GM18498 (cell line): ENCODE data around the gene ZMYM4.

Experiments used
- ATAC-seq: cut with Tn5 transposase; IDR thresholded peaks from one replicate; pipeline ENCODE4 v1.9.1; 2021; ENCODE audit warnings: mild to moderate bottlenecking, moderate library complexity; ENCODE audit not compliant: unreplicated experiment

ZMYM4 gene

DNA sequence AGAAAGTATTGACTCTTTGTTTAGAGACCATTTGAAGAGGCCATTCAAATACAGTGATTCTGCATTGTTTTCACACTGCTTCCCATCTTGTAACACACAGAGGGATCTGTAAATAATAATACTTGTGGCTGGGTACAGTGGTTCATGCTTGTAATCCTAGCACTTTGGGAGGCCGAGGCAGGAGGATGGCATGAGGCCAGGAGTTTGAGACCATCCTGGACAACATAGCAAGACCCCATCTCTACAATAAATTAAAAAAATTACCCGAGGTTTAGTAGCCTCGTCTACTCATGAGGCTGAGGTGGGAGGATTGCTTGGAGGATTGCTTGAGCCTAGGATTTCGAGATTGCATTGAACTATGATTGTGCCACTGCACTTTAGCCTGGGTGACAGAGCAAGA, 5.7 kb downstream of the ZMYM4 start:
- no peak for ATAC-seq

GRCh38 chr1:35278886-35279554, 10.5 kb downstream of the ZMYM4 start:
- no peak for ATAC-seq

DNA sequence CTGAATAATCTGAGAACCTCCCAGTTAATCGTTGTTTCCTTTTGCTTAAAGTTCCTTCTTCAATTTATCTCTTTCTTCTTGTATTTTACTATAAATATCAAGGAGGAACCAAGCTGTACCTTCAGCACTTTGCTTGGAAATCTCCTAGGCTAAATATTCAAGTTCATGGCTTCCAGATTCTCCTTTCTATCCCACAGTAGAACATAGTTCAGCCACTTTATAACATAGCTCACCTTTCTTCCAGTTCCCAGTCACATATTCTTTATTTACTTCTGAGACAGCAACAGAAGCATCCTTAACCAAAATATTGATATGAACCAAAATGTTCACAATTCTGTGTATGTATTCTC, 11.0 kb downstream of the ZMYM4 start:
- no peak for ATAC-seq

GRCh38 chr1:35280006-35280405, 11.5 kb downstream of the ZMYM4 start:
- no peak for ATAC-seq

DNA sequence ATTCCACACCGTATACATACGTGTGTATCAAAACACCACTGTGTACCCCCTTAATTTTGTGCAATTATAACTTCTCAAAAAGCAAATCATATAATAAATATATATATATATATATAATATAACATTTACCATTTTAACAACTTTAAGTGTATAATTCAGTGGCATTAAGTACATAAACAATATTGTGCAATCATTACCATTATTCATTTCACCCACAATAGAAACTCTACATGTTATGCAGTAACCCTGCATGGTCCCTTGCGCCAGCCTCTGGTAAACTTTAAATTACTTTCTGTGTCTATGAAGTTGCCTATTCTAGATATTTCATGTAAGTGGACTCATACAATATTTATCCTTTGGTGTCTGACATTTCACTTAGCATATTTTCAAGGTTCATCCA, 13.1 kb downstream of the ZMYM4 start:
- ATAC-seq: no peak

DNA sequence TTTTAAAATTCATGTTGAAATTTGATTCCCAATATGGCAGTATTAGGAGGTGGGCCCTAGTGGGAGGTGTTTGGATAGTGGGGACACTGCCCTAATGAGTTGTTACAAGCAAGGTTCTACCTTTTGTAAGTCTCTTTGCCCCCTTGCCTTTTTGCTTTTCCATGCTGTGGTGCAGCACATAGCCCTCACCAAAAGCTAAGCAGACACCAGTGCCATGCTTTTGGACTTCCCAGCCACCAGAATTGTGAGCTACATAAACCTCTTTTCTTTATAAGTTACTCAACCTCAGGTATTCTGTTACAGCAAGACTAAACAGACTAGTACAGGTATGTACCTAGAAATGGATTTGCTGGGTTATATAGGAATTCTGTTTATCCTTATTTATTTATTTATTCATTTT, 13.7 kb downstream of the ZMYM4 start:
- ATAC-seq: no peak

- no peak for ATAC-seq
Observed at GRCh38 chr1:35284852-35285251, 16.3 kb downstream of the ZMYM4 start.

- no peak for ATAC-seq
Observed at GRCh38 chr1:35285771-35286606, 17.5 kb downstream of the ZMYM4 start.

DNA sequence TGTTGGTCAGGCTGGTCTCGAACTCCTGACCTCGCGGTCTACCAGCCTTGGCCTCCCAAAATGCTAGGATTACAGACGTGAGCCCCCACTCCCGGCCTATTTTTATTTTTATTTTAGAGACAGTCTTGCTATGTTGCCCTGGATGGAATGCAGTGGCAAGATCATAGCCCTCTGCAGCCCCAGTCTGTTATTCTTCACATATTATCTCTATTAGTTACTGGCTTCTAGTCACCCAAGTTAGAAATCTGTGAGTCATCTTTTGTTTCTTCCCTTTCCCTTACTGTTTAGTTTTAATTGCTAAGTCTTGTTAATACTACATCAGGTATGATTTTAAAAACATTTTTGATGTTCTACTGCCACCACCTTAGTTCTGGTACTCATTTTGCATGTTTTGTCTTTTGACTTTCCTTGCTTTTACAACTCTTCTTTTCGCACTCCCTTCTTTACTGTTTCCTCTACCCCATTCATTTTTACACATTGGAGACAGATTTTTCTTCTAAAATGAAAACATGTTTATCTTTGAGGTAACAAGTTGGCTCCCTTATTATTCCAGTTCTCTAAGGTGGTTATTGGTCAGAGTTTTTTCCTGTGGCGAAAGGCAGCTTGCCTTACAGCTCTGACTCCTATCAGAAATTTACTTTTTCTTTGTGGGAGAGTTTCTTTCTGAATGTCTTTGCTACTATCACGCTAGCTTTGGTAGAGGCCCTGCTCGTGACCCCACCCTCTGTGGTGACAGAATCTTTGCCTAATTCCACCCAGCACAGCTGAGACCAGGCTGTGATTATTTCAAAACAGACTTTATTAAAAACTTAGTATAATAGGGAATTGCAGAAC, 19.5 kb downstream of the ZMYM4 start:
- ATAC-seq: no peak

GRCh38 chr1:35288761-35289160, 20.3 kb downstream of the ZMYM4 start:
- no peak for ATAC-seq

DNA sequence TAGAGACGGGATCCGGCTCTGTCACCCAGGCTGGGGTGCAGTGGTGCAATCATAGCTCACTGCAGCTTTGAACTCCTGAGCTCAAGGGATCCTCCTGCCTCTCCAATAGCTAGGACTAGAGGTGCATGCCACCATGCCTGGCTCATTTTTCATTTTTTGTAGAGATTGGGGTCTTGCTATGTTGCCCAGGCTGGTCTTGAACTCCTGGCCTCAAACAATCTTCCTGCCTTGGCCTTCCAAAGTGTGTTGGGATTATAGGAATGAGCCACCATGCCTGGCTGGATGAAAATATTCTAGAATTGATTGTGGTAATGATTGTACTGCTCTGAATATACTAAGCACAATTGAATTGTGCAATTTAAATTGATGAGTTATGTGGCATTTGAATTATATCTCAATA, 21.9 kb downstream of the ZMYM4 start:
- ATAC-seq: no peak

DNA sequence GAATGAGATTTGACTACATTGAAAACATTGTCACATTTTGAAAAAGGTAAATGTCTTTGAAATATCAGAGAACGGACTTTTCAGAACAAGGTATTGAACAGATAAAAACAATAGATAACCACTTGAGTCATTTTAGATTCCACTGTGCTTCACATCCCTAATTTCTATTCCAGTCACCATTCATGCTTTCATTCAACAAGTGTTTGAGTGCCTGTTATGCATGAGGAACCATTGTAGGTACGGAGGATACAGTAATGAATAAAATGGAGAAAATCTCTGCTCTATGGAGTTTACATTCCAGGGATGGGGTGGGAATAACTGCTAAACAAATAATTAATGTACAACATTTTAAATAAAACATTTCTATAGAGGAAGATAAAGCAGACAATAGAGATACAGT, 26.3 kb downstream of the ZMYM4 start:
- ATAC-seq: no peak

DNA sequence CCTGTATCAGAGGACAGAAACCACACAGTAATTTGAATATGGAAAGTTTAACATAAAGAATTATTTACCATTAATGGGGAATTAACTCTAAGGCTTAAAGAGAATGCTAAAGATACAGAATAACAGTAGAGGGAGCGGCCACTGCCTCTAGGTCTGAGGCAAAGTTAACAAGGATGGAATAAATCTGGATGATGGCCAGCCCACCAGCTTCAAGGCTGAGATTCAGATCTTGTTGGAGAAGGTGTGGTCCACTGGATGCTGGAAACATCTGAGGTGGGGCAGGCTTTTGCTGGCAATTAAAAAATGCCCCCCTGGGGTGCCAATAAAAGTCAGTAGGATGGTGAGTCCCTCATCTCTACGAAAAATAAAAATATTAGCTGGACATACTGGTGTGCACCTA, 29.4 kb downstream of the ZMYM4 start:
- ATAC-seq: no peak

DNA sequence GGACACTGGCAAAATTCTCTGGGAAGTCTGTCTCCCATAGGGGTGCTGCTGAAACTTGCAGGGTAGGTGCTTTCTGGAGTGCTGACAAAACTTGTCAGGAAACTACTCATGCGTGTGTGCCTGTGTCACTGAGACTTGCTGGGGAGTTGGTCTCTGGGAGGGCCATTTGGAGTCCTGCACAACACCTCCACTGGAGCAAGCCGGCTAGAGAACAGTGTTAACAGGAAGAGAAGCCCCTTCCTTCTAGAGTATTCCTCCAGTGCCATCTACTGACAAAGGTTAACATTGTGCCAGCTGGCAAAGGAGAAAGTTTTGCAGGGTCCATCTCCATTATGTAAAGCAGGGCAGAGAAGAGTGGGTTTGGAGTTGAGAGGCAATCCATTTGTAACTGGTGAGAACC, 30.0 kb downstream of the ZMYM4 start:
- peak; percentile 70 for ATAC-seq

- no peak for ATAC-seq
Observed at GRCh38 chr1:35300376-35300775, 31.9 kb downstream of the ZMYM4 start.

GRCh38 chr1:35301674-35302392, 33.3 kb downstream of the ZMYM4 start:
- ATAC-seq: no peak

- ATAC-seq: no peak
Observed at GRCh38 chr1:35305383-35305782, 36.9 kb downstream of the ZMYM4 start.

DNA sequence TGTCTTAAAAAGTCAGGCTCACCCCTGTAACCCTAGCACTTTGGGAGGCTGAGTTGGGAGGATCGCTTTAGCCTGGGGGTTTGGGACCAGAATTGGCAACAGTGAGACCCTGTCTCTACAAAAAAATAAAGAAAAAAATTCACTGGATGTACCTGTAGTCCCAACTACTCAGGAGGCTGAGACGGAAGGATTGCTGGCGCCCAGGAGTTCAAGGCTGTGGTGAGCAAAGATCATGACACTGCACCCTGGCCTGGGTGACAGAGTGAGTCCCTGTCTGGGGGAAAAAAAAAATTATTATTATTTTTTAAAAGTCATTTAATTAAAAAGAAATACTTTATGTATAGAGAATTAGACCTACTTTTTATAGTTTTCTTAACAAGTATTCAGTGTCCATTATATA, 47.1 kb downstream of the ZMYM4 start:
- ATAC-seq: no peak

DNA sequence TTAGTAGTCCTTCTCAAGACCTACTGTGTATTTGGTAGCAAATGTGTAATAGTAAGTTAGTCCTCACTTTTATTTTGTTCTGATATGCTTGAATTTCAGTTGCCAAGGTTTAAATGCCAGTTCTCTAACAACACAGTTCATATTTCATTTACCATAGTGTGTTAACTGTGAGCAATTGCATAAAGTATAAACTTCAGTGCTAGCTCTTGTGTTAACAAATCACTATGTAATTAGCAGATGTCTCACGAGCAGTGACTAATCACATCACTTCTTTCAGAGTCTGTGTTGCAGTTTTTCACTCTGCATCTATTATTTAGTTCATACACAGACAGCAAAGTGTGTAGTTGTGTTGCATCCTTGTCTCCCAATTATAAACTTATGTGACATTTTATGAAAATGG, 47.8 kb downstream of the ZMYM4 start:
- ATAC-seq: no peak

DNA sequence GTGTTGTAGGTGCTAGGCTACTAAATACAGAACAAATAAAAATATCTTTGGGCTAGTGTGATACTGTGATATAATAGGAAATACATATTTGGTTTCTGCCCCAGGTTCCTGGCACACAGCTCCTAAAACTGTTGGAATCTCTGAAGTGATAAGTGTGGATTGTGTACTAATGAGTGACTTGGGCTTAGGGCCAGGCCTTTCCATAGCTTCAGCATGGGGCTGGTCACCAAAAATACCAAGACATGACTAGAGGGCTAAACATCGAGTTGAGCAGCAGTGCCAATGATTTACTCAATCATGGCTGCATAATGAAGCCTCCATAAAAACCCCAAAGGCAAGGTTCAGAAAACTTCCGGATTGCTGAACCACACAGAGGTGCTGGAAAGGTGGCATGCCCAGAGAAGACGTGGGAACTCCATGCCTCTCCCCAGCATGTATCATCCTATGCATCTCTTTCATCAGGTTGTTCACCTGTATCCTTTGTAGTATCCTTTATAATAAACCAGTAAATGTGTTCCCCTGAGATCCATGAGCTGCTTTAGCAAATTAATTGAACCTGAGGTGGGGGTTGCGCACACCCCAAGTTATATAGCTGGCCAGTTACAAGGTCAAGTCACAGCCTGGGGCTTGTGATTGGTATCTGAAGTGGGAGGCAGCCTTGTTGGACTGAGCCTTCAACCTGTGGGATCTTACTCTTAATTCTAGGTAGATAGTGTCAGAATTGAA, 51.6 kb downstream of the ZMYM4 start:
- no peak for ATAC-seq
